Activated T-cell treated with anti-CD3 and anti-CD28 coated beads for 1 hour (primary cell): ENCODE measurements around the gene MYH6.
"Not testable (repeated sequence)": the region's sequence is repeated elsewhere in the genome, so short reads cannot be mapped to it uniquely, and the experiment has no call there.

ENCODE experiments used
- DNase-seq: peaks from one replicate; pipeline ENCODE4 v3.0.0-alpha.2; 2020; ENCODE audit warnings: low read depth

Gene MYH6

DNA sequence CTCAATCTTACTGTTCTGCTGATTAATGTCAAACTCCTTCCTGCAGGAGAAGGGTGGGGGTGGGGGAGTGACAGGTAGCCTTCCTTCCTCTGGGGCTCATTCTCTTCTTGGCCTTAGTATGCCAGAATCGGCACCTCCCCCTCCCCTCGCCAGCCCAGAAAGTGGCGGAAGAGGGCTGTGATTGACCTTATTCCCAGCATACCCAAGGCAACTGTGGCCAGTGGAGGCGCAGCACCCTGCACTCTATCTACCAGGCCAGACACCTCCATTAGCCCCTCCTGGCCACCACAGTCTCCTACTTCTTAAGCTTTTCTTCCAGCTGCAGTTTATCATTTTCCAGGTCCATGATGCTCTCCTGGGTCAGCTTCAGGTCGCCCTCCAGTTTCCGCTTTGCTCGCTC is 15.5 kb downstream of the MYH6 start:
- no peak for DNase-seq

DNA sequence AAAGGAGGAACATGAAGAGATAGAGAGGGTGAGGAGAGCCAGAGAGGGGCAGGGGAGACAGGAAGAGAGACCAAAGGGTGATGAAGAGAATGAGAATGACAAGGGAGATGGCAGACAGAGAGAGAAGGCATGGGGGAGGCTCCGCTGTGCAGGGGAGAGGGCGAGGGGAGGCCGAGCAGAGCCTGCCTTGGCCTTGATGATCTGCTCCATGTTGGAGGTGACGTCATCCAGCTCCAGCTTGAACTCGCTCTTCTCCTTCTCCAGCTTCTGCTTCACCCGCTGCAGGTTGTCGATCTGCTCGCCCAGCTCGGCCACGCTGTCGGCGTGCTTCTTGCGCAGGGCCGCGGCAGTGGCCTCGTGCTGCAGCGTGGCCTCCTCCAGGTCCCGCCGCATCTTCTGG is 18.2 kb downstream of the MYH6 start:
- not testable (repeated sequence) for DNase-seq

DNA sequence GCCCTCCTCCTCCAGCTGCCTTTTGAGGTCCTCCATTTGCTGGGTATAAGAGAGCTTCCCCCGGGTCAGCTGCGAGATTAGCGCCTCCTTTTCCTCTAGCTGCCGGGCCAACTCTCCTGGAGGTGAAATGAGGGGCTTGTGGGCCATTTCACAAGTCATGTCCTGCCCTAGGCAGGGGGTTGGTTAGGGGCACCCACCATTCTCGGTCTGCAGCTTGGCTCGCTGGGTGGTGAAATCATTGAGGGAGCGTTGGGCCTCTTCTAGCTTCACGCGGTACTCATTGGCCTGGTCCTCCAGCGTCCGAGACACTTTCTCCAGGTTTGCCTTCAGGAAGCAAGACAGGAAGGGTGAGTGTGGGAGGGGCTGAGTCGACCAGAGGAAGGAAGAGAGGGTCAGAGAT is 18.7 kb downstream of the MYH6 start:
- DNase-seq: no peak

DNA sequence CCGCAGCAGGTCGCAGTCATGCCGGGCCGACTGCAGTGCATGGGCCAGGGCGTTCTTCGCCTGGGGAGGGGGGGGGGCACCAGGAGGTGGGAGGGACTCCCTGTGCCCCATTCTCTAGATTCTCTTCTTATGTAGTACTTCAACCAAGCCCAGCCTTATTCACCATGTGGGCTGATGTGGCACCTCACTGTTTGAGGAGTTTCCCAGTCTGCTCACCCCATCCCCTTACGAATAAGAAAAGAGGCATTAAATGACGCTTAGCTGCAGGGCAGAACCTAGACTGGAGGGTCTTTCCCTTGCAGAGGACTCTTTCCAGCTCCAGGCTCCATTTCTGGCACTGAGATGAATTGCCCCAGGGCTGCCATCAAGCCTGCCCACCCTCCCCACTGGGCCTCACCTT is 19.1 kb downstream of the MYH6 start:
- DNase-seq: no peak

DNA sequence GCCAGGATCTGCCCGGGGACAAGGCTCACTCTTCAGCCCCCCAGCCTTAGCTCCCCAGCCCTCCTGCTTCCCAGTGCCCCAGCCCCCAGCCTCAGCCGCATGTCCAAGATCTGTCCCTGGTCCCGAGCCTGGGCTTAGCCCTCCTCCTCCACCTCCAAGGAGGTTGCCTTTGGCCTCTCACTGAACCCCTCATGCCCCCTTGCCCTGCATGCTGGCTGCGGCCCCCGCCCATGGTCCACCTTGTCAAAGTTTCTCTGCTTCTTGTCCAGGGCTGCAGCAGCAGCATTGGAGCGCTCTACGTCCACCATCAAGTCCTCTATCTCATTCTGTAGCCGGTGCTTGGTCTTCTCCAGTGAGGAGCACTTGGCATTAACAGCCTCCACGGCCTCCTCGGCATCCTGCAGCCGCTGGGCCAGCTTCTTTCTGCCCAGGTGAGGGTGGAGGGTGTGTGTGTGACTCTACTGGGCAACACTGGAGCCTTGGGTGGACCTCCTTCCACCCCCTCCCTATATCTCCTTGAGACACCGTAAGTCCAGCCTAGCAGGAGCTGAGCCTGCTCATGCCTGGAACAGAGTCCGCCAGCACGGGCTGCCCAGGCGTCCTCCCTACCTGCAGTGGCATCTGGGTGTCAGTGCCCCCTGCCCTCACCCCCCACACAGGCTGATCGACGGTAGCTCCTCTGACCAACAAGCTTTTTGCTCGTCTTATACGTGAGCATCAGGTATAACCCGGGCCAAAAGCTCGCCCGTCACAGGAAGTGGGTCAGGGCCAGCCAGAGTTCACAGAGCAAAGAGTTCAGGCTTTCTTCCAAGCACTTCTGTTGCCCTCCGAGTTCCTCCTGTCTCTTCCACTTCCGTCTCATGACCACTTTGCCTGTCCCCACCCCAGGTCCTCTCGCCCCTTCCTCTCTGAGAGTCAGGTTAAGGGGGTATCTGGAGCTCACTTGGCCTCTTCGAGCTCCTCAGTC is 19.9 kb downstream of the MYH6 start:
- DNase-seq: no peak

DNA sequence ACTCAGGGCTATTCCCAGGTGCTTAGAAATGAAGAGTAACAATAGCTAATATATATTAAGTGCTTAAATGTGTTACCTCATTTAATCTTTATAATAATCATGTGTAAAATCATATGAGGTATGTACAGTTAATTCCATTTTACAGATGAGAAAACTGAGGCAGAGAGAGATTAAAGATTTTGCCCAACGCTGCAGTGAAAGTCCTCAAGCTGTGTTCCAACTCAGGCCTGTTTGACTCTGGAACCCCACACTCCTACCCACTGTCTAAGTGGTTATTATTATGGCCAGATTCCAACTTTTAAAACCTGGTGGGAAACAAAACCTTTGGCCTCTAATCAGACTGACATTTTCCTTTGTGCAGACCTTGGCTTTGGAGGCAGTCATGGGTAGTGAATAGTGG is 21.1 kb downstream of the MYH6 start:
- no peak for DNase-seq

DNA sequence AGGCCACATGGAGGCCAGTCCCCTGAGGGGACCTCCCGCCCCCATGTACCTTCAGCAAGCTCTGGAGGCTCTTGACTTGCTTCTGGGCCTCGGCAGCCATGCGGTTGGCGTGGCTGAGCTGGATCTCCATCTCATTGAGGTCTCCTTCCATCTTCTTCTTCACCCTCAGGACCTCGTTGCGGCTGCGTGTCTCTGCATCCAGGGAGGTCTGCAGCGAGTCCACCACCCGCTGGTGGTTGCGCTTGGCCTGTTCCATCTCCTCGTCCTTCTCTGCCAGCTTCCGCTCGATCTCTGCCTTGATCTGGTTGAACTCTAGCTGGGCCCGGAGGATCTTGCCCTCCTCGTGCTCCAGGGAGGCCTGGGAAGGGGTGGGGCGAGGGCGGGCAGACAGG is 21.8 kb downstream of the MYH6 start:
- DNase-seq: not testable (repeated sequence)

DNA sequence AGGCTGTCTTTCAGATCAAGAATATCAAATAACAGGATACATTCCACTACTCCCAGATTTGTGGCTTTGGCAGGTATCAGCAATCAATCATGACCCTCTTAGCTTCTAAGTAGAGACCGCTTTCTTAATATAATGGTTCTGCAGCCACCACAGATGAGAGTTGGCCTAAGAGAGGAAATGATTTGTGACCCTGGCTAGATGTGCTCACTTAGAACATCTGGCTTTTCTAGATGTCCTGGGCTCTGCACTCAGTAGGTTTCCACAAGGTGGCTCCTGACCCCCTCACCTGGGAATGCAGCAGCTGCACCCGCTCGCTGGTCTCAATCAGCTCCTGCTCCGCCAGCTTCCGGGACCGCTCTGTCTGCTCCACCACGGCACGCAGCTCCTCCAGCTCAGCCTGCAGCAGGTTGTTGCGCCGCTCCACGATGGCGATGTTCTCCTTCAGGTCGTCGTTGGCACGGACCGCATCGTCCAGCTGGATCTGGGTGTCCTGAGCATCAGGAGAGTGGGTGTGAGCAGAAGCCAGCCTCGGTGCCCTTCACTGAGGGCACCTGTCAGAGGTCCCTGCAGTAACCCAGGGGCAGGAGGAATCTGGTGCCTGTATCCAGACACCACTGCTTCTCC is 22.3 kb downstream of the MYH6 start:
- no peak for DNase-seq

DNA sequence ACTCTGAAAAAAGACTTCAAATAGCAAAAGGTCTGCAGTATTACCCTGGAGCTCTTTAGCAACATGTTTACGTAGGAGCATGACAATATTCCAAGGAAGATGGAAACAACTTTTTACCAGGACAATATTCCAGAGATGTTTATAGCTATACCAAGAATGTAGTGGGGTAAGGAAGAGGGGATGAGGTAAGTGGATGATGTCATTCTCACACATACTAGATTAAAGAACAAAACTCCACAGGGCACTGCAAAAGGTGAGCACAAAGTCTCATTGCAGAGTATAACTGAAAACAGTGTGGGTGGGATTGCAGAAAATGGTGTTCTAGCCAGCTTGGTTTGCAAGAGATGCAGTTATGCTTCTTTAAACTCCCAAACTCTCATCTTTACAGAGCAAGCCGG is 22.8 kb downstream of the MYH6 start:
- no peak for DNase-seq

DNA sequence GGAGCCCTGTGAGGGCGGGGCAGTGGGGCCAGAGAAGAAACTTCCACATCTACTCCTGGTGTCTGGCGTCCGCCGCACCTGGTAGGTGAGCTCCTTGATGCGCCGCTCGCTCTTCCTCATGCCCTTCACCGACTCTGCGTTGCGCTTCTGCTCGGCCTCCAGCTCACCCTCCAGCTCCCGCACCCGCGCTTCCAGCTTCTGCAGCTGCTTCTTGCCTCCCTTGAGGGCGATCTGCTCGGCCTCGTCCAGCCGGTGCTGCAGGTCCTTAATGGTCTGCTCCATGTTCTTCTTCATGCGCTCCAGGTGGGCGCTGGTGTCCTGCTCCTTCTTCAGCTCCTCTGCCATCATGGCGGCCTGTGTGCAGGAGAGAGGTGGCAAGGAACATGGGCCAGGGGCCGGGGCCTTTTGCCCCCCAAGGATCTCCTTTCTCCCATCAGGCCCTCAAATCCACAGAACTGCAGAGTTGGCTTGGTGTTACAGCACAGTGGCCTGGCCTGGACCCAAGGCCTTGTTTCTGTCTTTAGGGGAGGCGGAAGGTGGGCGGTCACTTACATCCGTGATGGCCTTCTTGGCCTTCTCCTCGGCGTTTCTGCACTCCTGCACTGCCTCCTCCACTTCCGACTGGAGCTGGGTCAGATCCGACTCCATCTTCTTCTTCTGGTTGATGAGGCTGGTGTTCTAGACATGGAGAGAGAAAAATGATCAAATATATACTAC is 23.6 kb downstream of the MYH6 start:
- no peak for DNase-seq

DNA sequence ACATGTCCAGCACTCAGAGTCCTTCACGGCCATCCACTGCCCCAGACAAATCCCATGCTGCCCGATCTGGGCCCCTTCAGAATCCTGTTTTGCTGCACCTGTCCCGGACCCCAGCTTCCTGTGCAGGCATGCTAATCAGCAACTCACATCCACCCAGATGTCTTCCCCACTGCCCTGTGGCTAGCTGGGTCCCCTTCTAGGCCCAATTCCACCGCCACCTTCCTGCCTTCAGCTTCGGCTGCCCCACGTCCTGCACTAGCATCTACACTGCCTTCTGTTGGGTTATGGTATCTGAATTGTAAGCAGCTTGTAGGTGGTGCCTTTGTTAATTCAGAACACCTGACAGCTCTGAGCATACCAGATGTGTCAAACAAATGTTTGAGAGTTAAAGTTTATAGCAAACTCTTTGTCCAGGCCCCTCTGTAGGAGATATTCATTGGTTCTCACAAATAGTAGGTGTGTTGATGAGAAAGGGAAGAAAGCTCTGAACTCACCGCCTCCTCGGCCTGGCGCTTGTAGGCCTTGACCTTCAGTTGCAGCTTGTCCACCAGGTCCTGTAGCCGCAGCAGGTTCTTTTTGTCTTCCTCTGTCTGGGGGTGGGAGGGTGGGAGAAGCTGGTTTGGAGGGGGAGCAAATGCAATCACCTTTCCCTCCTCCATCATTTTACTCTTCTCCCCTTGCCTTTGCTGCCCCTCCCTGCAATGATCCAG is 25.2 kb downstream of the MYH6 start:
- no peak for DNase-seq

DNA sequence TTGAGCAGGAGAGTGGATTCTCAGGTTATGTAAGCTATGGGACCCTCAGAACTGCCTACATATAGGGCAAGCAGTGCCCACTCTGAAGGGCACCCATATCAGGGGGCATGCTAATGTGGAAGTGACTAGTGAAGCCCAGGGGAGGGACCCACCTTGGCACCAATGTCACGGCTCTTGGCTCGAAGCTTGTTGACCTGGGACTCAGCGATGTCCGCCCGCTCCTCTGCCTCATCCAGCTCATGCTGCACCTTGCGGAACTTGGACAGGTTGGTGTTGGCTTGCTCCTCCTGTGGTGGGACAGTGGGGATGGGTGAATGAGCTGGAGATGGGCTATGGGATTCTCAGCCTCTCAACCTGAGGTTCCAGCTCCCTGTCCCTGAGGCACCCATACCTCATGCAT is 25.8 kb downstream of the MYH6 start:
- no peak for DNase-seq

DNA sequence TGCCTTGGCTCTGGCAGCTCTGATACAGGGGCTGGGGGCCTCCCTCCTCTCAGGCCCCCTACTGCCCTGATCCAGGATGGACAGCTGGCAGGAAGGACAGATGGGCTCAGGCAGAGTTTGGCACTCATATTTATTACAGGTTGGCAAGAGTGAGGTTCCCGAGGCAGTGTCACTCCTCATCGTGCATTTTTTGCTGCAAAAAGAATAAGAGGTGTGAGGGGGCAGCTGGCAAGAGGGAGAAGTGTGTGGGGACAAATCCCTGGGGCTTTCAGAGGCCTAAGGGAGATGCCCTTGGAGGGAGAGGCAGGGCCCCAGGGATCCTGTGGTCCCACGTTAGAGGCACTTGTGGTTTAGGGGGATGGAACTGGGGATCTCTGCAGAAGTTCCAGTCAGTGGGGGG is 26.2 kb downstream of the MYH6 start:
- no peak for DNase-seq

DNA sequence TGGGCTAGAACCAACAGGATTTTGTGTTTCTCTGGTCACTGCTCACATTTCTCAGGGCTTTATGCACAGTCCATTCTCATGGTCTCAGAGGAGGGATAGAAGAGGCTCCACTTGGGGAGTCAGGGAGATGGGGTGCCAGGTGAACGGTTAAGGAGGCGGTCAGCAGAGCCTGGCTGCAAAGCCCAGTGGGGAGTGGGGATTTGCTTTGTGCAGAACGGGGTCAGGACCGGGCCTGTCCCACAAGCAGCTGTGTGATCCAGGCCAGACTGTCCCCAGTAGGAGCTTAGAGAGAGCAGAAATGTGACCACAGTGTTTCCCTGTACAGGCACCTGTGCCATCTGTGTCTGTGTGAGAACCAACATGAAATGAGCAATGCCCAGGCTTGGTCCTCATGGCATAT is 27.1 kb downstream of the MYH6 start:
- DNase-seq: no peak

DNA sequence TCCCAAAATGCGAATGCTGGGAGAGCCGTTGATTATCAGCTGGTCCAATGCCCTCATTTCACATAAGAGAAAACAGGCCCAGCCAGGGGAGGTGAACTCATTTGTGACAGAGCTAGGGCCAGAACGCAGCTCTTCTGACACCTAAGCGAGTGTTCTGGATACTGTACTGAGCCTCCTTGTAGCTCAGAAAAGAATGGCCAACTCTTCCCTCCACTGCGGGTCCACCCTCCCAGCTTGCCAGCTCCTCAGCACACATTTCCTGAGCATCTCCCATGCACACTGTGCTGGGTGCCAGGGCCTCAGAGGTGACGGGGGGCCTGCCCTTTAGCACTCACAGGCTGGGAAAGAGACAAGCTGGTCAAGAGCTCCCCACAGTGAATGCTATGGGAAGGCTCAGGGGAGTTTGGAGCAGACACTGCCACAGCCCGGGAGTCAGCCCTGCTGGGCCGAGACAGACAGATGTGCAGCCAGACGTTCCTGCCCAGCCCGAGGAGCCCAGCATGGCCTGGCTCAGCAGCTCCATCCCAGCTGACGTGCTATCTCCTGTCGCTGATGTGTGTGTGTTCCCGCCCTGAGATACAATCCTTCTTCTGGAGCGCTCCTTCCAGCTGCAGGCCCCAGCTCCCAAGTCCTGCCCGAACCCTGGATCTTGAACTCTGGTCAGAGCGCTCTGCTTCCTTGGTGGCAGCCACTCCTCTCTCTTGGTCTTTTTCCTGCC is 27.7 kb downstream of the MYH6 start:
- no peak for DNase-seq

DNA sequence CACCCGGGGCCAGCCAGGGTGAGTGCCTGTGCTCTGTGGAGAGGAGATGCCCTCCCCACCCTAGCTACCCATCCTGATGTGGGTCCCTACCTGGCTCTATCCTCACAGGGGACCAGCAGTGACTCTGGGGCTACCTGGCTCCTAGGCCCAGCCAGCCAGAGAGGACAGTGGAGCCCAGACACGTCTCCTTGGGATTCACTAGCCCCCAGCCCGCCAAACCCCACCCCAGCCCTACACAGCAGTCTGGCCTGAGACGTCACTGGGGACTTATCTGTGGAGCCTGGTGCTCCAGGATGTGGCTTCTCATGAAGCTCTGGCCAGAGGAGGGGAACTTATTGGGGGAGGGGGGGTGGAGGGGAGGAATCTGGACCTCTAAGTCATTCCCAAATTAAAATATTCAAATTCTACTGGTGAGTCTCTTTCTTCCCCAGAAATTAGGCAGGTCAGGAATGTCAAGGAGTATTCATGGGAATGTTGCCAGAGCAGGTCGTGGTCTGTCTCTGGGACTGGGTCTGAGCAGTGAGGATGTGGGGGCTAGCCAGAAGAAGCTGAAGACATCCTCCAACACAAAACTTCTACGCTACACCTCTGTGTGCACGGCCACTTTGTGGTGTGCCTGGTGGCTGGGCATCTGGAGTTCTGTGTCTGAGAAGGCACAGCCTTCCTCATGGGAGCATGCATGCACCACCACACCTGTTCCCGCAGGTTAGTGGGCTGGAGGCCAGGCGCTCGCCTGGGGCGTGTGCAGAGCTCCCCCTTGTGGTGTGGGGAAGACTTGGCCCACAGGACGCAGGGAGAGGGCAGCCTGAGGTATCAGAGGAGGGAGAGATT is 28.5 kb downstream of the MYH6 start:
- peak; percentile 63 for DNase-seq

DNA sequence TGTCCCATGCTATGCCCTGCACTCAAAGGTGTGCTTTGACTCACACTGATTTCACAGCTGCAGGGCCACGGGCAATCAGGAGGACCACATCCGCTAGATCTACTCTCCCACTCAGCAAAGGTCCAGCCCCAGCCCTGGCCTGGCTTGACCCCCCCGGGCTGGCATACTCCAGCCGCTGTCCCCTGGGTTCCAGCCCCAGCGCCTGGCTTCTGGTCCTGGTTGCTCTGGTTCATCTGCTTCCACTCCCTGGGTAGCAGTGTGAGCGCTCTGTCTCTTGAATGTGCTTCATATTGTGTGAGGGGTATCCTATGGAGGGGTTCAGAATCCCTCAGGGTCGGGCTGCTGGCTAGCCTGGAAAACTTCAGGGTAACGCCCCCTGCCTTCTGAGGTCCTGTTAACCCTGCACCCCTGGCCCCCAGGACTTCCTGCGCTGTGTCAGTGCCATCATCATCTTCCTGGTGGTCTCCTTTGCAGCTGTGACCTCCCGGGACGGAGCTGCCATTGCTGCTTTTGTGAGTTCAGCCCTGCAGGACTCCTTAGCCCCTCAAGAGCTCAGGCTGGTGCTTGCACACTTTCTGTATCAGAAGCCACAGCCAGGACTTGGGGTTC is 29.4 kb downstream of the MYH6 start:
- DNase-seq: no peak

DNA sequence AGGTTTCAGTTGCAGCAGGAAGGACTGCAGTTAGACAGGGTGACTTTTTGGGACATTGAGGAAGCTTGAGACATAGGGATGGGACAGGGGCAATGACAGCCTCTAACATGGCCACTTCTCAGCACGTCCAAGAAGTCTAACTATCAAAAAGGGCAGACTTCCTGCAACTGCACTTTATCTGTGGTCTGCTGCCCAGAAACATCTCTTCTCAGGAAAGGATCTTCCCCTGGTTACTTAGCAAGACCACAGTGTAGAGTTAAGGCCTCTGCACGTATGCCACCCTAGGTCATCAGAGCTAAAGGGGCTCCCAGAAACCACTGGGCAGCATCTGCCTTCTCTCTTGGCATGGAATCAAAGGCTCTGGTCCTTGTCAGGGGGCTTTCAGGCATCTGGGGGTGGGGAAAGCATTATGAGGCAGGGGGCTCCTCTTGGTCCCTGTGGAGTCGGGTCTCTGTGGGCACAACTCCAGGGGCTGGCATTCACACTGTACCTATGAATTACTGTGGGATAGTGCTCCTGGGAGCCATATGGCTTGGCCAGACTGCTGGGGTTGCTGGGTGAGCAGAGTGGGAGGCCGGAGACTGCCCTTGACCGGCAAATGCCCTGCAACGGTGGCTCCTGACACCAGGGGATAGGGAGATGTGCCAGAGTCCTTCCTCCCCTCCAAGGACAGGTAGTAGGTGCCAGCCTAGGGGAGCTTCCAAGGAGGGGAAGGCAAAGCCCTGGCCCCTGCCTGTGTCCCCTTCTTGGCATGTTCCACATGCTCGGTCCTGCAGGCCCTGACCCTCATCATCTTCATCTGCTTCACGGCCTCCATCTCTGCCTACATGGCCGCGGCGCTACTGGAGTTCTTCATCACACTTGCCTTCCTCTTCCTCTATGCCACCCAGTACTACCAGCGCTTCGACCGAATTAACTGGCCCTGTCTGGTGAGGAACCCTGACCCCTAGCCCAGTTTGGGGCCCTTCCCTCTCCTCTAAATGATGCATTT is 30.2 kb downstream of the MYH6 start:
- DNase-seq: no peak

DNA sequence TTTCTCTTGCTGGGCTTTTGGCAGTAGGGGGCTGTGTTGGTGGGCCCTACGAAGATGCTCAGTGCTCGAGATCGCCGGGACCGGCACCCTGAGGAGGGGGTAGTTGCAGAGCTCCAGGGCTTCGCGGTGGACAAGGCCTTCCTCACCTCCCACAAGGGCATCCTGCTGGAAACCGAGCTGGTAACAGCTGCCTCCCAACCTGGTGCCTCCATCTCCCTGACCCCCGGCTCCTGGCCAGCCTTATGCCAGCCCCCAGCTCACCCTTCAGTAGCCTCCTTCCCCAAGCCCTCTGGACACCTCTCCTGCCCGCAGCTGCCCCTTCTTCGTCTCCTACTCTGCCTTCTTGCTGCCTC is 30.9 kb downstream of the MYH6 start:
- DNase-seq: no peak
